Fibroblast of gingiva (primary cell): ENCODE results near the gene PHRF1.

Experiments used
- DNase-seq: peaks from one replicate; pipeline ENCODE4 v3.0.0-alpha.2; 2011; ENCODE audit warnings: low read depth

Gene PHRF1, protein sequence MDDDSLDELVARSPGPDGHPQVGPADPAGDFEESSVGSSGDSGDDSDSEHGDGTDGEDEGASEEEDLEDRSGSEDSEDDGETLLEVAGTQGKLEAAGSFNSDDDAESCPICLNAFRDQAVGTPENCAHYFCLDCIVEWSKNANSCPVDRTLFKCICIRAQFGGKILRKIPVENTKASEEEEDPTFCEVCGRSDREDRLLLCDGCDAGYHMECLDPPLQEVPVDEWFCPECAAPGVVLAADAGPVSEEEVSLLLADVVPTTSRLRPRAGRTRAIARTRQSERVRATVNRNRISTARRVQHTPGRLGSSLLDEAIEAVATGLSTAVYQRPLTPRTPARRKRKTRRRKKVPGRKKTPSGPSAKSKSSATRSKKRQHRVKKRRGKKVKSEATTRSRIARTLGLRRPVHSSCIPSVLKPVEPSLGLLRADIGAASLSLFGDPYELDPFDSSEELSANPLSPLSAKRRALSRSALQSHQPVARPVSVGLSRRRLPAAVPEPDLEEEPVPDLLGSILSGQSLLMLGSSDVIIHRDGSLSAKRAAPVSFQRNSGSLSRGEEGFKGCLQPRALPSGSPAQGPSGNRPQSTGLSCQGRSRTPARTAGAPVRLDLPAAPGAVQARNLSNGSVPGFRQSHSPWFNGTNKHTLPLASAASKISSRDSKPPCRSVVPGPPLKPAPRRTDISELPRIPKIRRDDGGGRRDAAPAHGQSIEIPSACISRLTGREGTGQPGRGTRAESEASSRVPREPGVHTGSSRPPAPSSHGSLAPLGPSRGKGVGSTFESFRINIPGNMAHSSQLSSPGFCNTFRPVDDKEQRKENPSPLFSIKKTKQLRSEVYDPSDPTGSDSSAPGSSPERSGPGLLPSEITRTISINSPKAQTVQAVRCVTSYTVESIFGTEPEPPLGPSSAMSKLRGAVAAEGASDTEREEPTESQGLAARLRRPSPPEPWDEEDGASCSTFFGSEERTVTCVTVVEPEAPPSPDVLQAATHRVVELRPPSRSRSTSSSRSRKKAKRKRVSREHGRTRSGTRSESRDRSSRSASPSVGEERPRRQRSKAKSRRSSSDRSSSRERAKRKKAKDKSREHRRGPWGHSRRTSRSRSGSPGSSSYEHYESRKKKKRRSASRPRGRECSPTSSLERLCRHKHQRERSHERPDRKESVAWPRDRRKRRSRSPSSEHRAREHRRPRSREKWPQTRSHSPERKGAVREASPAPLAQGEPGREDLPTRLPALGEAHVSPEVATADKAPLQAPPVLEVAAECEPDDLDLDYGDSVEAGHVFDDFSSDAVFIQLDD (N-terminal part only)

DNA sequence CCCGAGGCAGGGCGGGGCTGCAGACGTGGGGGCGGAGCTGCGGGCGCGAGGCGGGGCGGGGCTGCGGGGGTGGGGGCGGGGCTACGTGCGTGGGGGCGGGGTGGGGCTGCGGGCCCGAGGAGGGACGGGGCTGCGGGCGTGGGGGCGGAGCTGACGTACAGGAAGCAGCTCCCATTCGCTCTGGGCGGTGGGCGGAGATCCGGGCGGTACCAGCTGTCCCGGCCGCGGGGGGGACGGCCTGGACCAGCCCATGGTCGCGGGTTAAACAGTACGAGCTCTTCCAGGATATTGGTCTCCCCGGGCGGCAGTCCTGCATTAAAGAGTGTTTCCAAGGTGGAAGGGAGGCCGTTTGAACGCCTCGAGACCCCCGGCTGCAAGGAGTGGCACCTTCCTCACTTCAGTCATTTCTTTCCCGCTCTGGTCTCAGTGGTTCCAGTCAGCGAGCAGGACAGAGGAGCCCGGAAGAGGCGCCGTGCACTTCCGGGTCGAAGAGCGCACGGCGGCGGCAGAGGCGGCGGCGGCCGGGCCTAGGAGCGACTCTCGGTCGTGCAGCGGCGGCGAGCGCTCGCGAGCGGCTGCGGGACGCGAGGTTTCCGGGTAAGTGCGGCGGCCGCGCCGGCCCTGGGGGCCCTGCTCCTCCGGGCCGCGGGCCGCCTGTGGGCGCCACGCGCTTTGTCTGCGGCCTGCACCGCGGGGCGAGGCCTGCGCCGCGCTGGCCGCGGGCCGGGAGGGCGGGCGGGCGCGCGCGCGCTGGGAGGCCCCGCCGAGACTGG is at the start of gene PHRF1:
Gene PHRF1 (plus strand): TSS at position 475 of the 773 bp plus-strand sequence. CDS start 5,043 bp downstream, outside the sequence.
- peak; percentile 95 for DNase-seq

DNA sequence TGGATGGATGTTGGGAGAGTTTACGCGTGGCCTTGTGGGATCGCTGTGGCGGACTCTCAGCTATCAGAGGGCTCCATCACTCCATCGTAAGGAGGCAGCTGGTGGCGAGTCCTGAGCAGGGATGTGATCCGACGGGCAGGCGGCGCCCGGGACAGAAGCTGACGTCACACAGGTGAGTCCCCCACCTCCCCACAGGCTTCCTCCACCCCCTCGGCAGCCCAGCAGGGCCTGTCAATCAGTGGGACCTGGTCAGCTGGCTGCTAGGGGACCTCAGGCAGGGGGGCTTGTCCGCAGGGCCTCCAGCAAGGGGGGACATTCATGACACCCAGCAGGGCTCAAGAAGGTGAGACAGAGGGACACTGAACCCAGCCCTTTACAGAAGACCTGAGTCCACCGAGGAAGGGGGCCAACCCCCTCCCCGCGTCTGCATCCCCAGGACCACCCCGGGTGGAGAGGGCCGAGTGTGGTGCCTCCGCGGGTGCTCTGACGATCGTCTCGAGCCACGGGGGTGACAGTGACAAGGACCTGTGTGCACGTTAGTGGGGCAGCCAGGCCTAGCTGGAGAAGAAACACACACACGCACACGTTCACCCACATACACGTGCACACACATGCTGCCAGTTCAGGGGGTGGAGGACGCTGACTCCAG is 48.0 kb upstream of the PHRF1 start:
- DNase-seq: no peak

DNA sequence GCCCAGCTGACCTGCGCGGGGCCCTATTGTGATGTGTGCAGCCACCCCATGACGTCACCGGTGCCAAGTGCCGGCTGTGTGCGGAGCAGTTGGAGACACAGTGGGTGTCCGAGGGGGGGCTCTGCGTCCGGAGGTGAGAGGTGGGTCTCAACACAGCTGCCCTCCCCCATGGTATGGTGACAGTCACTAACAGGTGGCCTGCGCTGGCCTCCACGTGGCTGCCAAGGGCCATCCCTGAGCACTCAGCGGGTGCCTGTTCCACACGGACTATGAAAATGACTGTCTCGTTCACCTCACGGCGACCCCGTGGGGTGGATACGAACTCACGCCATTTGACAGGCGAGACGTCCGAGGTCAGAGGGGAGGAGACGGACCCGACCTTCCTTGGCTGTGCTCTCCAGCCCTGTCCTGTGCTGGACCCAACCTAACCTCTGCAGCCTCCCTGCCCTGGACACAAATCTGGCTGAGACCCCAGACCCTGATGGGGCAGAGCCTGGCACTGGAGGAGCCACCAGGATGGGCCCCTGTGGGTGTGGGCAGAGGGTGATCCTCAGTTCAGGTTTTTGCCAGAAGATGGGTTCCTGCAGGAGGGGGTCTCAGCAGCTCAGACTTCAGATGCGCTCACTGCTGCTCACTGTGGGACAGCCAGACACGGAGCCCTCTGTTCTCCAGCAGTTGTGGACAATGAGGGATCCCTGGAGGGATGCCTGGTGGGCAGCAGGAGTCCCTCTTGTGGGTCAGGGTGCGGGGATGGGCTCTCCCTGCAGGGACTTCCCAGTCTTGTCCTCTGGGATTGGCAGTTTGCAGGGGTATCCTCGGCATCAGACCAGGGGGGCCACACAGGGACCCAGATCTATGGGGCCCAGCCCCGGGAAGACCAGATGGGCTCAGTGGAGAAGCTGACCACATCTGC is 47.2 kb upstream of the PHRF1 start:
- no peak for DNase-seq

DNA sequence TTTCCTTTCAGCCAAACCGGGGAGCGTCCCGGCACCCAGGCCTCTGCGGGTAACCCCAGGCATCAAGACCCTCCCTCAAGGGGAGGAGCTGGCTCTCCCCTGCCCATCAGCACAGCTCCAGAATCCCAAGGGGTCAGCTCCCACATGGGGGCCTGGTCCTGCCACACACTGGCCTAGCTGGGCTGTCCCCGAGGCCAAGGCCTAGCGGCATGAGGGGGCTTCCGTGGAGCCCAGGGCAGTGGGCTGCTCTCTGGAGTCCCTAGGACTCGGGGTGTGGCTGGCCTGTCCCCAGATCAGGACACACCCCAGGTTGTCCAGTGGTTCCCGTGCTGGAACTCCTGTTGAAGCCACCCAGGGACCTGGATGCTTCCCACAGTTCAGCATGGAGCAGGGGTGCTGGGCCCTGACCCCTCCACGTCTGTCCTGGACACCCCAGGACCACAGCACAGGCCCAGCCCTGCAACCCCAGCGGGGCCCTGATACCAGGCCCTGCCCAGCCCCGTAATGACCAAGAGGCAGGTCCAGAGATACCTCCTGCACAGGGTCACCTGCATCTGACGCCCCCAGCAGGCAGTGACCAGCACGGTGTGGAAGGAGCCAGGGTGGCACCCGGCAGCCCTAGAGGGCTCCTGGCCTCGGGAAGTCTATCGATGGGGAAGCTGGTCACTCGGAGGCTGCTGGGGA is 46.4 kb upstream of the PHRF1 start:
- DNase-seq: no peak

DNA sequence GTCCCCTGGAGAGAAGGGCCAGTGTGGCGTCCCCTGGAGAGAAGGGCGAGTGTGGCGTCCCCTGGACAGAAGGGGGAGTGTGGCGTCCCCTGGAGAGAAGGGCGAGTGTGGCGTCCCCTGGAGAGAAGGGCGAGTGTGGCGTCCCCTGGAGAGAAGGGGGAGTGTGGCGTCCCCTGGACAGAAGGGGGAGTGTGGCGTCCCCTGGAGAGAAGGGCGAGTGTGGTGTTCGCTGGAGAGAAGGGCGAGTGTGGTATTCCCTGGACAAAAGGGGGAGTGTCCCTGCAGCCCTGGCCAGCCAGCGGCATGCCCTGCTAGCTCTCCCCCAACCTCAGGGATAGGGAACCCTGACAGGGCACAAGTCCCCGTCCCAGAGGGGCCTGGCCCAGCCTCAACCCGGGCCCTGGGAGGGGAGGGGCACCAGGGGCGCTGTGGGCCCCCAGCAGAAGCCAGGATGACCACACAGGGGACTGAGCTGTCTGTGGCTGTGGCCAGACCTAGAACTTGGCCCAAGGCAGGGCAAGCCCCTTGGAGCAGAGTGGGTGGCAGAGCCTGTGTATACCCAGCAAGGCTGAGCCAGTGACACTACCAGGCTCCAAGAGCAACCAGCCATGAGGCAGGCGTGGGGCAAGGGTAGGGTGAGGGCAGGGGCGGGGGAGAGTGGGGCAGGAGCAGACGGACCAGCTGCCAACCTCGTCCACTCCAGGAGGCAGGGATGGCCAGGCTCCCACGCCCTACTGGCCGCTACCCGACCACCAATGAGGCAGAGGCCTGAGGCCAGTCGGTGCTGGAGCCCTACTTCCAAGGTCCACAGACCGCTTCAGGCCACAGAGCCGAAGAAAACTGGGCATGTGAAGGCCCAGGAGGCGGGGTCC is 45.1 kb upstream of the PHRF1 start:
- DNase-seq: no peak

DNA sequence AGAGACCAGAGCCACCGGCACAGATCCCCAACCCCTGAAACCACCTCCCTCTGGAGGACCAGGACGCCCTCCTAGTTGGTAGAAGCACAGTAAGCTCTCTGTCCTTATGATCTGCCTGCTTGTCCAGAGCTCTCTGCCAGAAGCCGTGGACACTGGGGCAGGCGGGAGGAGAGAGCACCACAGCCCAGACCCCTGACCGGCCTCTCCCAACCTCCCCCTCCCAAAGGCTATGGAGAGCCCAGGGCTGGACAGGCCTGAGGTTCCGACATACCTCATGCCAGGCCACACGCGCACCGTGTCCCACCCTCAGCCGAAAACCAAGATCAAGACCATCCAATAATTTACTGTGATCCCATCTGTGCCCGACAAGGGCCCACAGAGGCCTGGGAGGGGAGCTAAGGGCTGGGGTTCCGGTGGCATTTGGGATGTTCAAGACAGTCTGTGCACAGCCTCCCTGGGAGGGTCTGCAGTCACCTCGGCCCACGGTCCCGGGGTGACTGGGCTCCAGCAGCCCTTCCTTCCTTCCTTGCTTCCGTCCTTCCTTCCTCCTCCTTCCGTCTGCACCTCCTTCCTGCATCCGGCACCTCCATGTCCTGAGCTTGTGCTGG is 44.2 kb upstream of the PHRF1 start:
- DNase-seq: no peak

DNA sequence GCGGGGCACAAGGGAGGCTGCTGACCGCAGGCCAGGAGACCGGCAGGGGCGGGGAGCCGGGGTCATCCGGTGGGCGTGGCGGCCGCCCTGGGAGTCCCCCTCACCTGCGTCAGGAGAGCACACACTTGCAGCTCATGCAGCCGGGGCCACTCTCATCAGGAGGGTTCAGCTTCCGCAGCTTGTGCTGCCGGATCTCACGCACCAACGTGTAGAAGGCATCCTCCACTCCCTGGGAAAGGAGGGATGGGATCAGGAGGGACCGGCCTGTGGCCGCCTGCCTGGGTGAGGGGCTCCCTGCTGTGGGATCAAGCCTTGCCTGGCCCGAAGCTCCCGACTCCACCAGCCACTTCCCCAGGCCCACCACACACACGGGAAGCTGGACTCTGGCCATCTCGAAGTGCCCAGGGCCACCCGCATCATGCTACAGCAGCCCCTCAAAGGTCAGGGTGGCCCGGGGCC is 43.7 kb upstream of the PHRF1 start:
- no peak for DNase-seq

DNA sequence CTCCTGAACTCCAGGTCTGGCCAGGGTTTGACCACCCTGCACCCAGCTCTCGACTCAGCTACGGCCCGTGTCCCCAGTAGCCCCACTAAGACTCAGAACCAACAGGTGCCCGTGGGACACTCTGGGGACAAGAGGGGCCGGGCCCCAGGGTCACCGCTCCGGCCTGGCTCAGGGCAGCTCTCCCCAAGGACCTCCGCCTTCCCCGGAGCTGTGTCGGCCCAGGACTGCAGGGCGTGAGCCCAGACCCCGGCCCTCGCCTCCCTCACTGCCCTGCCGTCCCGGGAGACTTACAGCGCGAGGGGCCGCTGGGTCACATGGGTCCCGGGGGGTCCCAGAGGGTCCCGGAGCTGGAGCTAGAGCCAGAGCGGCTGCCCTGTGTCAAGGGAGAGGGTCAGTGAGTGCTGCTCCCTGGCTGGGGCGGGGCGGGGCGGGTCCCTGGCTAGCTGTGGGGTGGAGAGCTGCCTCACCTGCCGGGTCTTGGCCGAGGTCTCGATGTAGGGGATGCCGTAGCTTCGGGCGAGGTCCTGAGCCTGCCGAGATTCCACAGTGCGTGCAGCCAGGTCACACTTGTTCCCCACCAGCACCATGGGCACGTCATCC is 43.2 kb upstream of the PHRF1 start:
- no peak for DNase-seq

DNA sequence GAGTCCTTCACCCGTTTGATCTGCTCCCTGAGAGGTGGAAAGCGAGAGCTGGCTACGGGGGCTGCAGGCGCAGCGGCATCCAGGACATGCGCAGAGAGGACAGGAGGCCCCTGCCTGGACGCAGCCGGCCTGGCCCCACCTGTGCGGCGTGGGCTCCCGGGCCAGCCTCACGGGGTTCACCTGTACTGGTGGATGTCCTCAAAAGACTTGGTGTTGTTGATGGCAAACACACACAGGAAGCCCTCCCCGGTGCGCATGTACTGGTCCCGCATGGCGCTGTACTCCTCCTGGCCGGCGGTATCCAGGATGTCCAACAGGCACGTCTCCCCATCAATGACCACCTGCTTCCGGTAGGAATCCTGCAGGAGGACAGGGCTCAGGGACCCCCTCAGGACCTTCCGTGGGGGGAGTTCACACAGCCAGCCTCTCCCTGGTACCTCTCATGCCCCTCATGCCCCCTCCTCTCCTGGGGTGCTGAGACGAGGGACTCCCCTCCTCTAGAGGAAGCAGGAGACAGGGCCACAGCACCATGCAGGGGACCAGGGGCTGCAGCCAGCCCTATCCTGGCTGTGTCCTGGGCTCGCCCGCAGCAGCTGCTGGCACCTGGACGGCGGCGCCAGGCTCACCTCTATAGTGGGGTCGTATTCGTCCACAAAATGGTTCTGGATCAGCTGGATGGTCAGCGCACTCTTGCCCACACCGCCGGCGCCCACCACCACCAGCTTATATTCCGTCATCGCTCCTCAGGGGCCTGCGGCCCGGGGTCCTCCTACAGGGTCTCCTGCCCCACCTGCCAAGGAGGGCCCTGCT is 42.5 kb upstream of the PHRF1 start:
- DNase-seq: no peak

DNA sequence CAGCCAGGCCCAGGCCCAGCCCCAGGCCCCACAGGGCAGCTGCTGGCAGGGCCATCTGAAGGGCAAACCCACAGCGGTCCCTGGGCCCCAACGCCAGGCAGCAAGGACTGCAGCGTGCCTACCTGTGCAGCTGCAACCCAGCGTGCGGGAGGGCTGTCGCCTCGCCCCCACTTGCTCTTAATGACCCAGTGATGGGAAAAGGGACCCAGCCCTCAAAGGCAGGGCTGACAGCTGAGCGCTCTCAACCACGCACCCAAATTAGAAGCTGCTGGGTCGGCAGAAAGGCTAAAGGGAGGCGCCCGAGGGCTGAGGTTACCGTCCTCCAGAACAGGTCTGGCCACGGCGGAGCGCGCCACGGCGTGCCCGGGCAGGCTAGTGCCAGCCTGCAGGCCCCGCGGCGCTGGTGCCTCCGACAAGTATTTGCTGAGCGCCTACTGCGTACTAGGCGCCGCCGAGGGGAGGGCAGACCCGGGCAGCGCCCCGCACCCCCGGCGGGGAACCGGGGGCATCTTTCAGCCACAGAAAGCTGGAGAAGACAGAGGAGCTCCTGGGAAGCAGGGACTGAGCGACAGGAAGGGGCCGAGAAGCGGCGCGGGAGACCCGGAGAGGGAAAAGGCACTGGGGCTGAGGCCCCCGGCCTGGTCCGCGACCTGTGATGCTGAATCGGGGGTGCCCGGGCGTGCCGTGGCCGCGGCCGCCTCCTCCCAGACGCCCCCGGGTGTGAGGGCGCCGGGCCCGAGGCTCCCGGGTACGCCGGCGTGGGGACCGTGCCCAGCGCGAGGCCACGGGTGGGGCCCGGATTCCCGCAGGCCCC is 41.7 kb upstream of the PHRF1 start:
- DNase-seq: no peak

DNA sequence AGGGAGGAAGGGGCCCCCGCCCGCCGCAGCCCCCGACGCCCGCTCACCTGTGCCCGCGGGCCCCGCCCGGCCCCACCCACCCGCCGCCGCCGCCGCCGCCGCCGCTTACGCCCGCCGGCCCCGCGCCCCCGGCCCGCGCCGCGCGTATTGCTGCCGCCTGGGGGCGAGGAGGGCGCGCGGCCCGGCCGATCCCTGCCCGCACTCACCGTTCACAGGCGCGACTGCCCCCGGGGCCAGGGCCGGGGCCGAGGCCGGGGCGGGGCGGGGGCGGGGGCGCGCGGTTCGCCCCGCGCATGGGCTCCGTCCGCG is 41.1 kb upstream of the PHRF1 start:
- no peak for DNase-seq

DNA sequence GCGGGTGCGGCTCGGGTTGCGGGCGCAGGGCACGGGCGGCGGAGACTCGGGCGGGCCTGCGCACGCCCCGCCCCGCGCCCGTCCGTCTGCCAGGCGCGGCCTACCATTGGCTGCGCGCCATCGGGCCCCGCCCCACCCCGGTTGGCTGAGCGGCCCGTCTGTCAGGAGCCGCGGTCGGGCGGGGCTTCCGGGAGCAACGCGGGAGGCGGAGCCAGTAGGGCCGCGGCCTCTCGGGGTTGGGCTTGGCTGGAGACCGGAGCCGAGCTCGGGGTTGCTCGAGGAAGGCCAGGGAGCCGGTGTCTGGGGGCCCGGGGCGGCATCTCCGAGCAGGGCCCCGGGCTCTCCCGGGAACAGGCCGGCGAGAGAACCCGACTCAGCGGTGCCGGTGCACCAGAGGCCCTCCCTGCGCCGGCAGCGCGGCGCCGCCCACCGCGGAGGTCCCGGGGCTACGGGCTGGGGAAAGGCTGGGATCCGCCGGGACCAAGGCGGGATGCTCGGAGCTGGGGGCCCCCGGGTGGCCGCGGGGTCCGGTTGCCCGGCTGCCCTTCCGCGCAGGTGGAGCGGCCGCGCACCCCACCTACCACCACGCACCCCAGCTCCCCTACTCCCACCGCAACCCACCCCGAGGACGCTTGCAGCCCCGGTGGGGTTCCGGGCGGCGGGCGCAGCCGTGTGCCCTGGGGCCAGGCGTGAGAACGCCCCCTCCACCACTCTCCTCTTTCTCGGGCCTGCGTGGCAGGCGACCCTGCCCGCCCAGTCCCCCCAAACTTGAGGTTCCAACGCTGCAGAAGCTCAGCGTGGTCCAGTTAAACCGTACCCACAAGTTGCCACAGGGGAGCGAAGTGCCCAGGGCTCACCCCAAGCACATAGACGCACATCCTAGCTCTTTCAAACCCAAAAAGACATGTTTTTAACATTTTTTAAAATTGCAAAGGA is 40.5 kb upstream of the PHRF1 start, which contains the start of gene HRAS:
Gene HRAS (minus strand): TSS at position 58 of the 936 bp plus-strand sequence.
- peak; percentile 94 for DNase-seq

DNA sequence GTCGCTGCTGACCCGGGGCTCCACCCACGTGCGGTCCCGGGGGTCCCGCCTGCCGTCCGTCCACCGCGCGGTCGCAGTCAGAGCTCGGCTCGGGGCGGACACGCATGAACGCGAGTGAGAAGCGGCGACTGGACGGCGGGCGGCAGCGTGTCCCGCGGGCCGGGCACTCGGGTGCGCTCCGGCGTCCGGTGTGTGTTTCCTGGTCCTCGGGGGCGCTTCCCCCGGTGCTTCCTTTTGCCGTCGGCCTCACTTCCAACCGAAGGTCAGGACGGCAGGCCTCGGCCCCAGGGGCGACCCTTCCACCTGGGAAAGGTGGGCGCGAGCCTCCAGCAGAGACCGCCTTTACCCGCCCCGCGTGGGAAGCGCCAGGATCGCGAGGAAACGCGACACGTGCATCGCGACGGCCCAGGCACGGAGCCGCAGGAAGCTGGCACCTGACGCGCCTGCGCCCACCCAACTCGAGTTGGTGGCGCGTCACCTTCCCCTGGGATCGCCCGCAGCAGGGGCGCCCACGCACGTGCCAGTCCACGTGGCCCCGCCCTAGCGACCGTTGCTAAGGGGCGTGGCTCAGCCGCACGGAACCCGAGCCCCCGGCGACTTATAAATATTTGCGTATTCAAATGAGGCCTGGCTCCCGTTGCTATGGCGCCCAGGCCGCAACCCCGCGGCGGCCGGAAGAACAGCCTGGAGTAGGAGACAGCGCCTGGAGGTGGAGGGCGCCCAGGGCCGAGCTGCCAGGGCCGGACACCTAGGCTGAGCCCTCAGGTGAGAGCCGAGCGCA is 39.2 kb upstream of the PHRF1 start, which contains the start of gene LRRC56:
Gene LRRC56 (plus strand): TSS at position 687 of the 781 bp plus-strand sequence. CDS start 3,158 bp downstream, outside the sequence.
- peak; percentile 76 for DNase-seq
